Left ventricle myocardium inferior (tissue), 1 donor: ENCODE measurements around the gene PRKCD. TPM values are rescaled to one million over a fixed set of nuclear protein-coding genes. Genes with fewer than 3 reads are reported as not detected.

Source experiments
- DNase-seq: peaks from one replicate; pipeline ENCODE4 v3.0.0-alpha.2; 2020
- H3K27ac ChIP-seq: fragments of 200-600 bp; replicated peaks from 2 replicates; pipeline ENCODE4 v1.8.0; 2021
- H3K27me3 ChIP-seq: fragments of 200-600 bp; 2 replicates; pipeline ENCODE4 v1.8.0; 2021; ENCODE audit warnings: low read depth
- H3K36me3 ChIP-seq: fragments of 200-600 bp; 2 replicates; pipeline ENCODE4 v1.8.0; 2021
- H3K4me1 ChIP-seq: fragments of 200-600 bp; 2 replicates; pipeline ENCODE4 v1.8.0; 2021
- H3K4me3 ChIP-seq: fragments of 200-600 bp; 2 replicates; pipeline ENCODE4 v1.8.0; 2021; ENCODE audit warnings: mild to moderate bottlenecking, moderate library complexity
- H3K9me3 ChIP-seq: fragments of 200-600 bp; replicated peaks from 2 replicates; pipeline ENCODE4 v1.8.0; 2021
- CTCF ChIP-seq: fragments of 200-600 bp; IDR thresholded peaks from 2 replicates; pipeline ENCODE4 v1.8.0; 2021; ENCODE audit warnings: antibody characterized with exemption, mild to moderate bottlenecking, borderline replicate concordance
- intact Hi-C: fragments of 100-400 bp; cut with micrococcal nuclease; formaldehyde crosslinking; loops from one replicate; pipeline ENCODE4 v1.11.0; 2022
- total RNA-seq: library from RNA; stranded (reverse); fragmentation: NEBNext Ultra II Directional; extraction: Animal tissue kit (Norgen Biotek cat#: 25700); gene quantifications from one replicate; pipeline ENCODE4 v1.2.1, GENCODE V29; 2021
- donor health status: DM: no; HTN: yes; CAD: no; lungs with severe emphysema.

PRKCD gene
- total RNA-seq, 1 donor from 2014 or later = 13.6 TPM

GRCh38 chr3:53231532-53232511 lies 70.8 kb downstream of the PRKCD start:
- intact Hi-C loops = no loop called here
- no peaks in the 10 kb centered on the region for H3K9me3 ChIP-seq
- peak; percentile 11 for TF ChIP-seq CTCF
- H3K27ac ChIP-seq = peak overlapping the region; percentile 35
- peaks cover 92% of the 10 kb centered on the region for H3K36me3 ChIP-seq
- peaks cover 18% of the 10 kb centered on the region for H3K4me1 ChIP-seq
- H3K4me3 ChIP-seq = no peak overlapping the region
- DNase-seq = peak; percentile 10
- H3K27me3 ChIP-seq = no peaks in the 10 kb centered on the region

- intact Hi-C loops = no loop called here
- H3K4me3 ChIP-seq = no peak overlapping the region
- peaks cover 84% of the 10 kb centered on the region for H3K36me3 ChIP-seq
- H3K27ac ChIP-seq = peak overlapping the region; percentile 35
- peak; percentile 7 for DNase-seq
- peaks cover 24% of the 10 kb centered on the region for H3K4me1 ChIP-seq
- TF ChIP-seq CTCF = no peak
- H3K27me3 ChIP-seq = no peaks in the 10 kb centered on the region
- no peaks in the 10 kb centered on the region for H3K9me3 ChIP-seq
These were observed 71.8 kb downstream of the PRKCD start for GRCh38 chr3:53232641-53233377.

- Histone ChIP-seq H3K4me1 (peaks cover 36% of the 10 kb centered on the region), H3K36me3 (peaks cover 84% of the 10 kb centered on the region), H3K27me3 (no peaks in the 10 kb centered on the region), H3K27ac (no peak overlapping the region), H3K9me3 (no peaks in the 10 kb centered on the region), H3K4me3 (no peak overlapping the region)
- no peak for DNase-seq
- TF ChIP-seq CTCF = no peak
- intact Hi-C loops = no loop called here
These were observed 73.3 kb downstream of the PRKCD start for GRCh38 chr3:53234130-53234840.

GRCh38 chr3:53234841-53235232 lies 73.8 kb downstream of the PRKCD start:
- H3K9me3 ChIP-seq = no peaks in the 10 kb centered on the region
- intact Hi-C loops = no loop called here
- H3K36me3 ChIP-seq = peaks cover 84% of the 10 kb centered on the region
- no peaks in the 10 kb centered on the region for H3K27me3 ChIP-seq
- no peak for DNase-seq
- no peak for TF ChIP-seq CTCF
- peak overlapping the region; percentile 75 for H3K27ac ChIP-seq
- peaks cover 36% of the 10 kb centered on the region for H3K4me1 ChIP-seq
- no peak overlapping the region for H3K4me3 ChIP-seq

- TF ChIP-seq CTCF = no peak
- Histone ChIP-seq H3K4me1 (peaks cover 39% of the 10 kb centered on the region), H3K4me3 (no peak overlapping the region), H3K36me3 (peaks cover 84% of the 10 kb centered on the region), H3K9me3 (no peaks in the 10 kb centered on the region), H3K27me3 (no peaks in the 10 kb centered on the region), H3K27ac (peak overlapping the region; percentile 75)
- DNase-seq = no peak
- intact Hi-C loops = no loop called here
These were observed 74.5 kb downstream of the PRKCD start for GRCh38 chr3:53235545-53235944.
